DMS79 treated with DMSO at 0.1 percent for 48 hours (cell line): ENCODE results near the gene NAA80.
A peak's percentile ranks its signal among the peaks of the same experiment; 100 is the strongest.
"Not testable (repeated sequence)": the region's sequence is repeated elsewhere in the genome, so short reads cannot be mapped to it uniquely, and the experiment has no call there.

Source experiments
- DNase-seq: peaks from one replicate; lab custom pipeline; 2025; lab: John Stamatoyannopoulos, UW

NAA80 gene

GRCh38 chr3:50314816-50315215 lies 15.6 kb upstream of the NAA80 start:
- DNase-seq: no peak

DNA sequence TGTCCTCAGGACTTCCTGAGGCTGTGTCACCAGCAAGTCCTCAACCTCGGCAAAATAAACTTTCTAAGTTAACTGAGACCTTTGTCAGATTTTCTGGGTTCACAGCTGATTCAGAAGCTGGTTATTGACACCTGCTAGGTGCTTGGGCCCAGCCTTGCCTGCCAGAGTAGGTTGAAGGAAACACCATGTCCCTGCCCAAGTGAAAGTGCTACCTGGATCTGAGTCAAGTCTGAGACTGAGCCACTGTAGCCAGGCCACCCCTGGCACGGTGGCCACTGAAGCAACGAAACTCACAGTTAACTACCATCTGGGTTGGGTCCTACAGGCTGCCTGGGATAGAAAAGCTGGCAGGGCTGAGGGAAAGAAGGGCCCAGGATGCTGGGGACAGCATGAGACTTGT lies 15.1 kb upstream of the NAA80 start:
- no peak for DNase-seq

DNA sequence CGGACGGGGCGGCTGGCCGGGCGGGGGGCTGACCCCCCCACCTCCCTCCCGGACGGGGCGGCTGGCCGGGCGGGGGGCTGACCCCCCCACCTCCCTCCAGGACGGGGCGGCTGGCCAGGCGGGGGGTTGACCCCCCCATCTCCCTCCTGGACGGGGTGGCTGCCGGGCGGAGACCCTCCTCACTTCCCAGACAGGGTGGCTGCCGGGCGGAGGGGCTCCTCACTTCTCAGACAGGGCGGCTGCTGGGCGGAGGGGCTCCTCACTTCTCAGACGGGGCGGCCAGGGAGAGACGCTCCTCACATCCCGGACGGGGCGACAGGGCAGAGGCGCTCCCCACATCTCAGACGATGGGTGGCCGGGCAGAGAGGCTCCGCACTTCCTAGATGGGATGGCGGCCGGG lies 12.8 kb upstream of the NAA80 start:
- not testable (repeated sequence) for DNase-seq

DNA sequence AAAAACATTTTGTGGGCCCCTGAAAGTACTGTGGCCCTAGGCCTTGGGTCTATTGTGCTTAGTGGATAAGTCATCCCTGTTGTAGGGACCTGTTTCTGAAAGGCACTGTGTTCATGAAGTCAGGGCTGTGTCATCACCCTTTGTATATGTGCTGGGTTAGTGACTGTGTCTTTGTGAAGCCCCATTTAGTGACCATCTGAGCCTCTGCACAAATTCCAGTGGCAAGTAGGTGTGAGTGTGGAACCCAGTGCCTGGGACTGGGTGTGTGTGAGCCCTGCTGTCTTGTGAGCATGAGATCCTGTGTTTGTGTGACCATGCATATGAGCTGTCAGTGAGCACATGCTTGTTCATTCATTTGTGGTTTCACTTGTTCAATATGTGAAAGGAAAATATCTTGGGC lies 5.4 kb upstream of the NAA80 start:
- no peak for DNase-seq

DNA sequence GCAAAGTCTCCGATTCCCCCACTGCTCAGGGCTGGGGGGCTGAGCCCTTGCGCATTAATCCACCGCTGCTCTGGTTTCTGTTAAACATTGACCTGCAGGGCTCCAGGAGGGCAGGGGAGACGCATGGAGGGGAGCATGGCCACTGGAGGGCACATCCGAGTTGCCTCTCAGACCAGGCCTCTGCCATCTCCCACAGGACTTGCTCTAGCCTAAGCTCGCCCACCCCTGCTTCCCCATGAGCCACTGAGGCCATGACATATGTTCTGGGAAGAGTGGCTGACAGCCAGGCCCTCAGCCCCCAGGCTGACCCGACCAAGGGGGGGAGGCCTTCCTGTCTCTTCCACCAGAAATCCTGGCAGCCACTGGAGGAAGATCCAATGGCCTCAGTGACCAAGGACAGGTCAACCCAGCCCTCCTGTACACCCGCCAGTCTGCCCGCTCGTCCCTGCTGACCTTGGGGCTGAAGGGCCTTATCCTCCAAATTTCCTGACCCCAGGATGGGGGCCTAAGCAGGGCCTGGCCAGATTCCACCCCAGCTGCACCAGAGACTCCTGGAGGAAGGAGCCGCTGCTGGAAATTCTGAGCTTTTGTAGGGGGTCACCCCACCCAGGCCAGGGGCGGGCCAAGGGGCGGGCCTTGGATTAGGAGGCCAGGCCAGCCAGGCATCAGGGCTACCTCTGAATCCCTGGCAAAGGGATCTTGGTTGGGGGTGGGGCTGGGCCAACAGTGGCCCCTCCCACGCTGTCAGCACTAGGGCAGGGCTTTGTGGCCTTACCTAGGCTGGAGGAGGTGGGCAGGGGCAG lies 4.0 kb upstream of the NAA80 start, which contains the start of gene HYAL1:
Gene HYAL1 (minus strand): TSS at position 562 of the 803 bp plus-strand sequence. CDS start 618 bp downstream, outside the sequence.
- no peak for DNase-seq

DNA sequence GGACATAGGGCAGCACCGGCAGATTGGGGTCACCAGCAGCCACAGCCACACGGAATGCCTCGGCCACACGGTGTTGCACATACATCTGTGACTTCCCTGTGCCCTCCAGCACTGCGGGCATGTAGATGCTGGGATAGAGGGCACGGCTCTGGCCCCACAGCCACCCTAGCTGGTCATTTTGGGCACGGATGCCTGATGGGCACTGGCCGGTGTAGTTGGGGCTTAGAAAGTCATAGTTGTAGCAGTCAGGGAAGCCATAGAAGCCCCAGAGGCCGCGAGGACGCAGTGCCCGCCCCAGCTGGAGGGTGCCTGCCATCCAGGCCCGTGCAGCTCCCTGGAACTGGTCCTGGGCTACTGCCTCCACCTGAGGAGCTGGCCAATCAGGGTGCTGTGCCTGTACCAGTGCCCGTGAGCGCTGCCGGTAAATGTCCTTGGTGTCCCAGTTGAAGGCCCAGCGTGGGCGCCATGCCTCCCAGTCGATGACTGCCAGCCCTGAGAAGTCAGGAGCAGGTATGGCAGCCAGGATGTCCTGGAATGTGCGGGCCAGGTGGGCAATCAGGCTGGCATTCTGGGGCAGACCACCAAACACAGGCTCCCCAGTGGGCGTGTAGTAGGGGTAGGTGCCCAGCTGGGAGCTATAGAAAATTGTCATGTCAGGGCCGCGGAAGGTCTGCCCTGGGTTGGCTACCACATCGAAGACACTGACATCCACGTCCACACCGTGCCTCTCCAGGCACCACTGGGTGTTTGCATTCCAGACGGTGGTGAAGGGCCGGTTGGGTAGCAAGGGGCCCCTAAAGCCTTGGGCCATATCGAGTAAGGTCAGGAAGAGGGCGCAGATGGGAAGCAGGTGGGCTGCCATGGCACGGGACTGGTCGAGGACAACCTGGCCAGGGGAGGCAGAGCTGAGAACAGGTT lies 3.1 kb upstream of the NAA80 start:
- DNase-seq: no peak

DNA sequence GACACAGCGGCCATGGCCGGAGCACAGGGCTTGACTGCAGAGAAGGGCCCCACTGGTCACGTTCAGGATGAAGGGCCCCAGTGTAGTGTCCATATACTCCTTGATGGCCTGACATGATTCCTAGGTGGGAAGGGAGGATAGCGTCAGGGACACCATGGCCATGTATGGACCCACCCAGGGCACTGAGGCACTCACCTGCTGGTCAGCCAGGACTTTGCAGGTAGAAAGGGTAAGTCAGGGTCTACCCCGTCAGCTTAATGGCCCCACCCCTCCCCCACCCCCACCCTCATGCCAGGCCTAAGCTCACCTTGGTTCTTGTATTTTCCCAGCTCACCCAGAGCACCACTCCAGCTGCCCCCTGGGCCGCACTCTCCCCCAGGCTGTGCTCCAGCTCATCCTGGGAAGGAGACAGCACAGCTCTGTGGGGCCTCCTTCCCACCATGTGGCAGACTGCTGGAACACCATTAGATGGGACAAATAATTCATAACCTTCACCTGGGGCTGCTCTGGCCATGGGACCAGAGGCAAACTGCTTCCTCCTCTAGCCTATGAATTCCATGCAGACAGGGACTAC lies 1.6 kb upstream of the NAA80 start:
- DNase-seq: no peak

GRCh38 chr3:50299929-50300680 lies 900 bp upstream of the NAA80 start:
- no peak for DNase-seq

- DNase-seq: no peak
Observed at GRCh38 chr3:50299638-50299928, 378 bp upstream of the NAA80 start.

DNA sequence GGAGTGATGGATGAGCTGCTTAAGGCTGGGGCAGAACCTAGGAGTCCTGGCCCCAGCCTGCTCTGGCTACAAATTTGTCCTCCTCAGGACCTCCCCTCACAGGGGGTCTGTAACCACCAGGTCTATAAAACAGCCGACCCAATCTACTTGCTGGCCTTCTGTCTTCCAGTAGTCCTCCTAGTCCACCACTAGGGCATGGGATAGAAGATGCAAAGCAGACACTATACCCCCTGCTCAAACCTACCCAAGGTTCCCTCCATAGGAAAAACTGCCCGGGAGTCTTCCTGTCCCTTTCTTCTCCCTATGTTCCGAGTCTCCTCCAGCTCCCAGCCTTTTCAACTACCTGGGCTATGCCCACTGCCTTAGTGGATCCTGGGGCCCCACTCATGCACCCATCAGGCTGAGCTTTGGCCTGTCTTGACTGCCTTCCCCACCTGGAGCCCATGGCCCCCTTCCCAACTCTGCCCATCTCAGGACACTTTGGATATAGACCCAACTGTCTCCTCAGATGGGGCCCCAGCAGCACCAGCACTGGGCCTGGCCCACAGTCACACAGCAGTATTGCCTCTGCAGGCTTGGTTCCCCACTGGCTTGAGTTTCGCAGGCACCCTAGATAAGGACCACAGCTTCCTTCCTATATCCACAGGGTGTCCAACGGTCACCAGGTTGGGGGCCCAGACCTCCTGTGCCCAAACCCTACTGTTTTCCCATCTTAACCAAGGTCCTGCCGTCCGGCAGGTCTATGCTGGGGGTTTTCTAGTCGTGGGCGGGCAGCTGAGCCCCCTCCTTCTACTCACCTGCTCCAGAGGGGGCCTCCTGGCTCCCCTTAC lies 1.1 kb downstream of the NAA80 start:
- DNase-seq: no peak

- DNase-seq: no peak
Observed at GRCh38 chr3:50297384-50297775, 1.8 kb downstream of the NAA80 start.

DNA sequence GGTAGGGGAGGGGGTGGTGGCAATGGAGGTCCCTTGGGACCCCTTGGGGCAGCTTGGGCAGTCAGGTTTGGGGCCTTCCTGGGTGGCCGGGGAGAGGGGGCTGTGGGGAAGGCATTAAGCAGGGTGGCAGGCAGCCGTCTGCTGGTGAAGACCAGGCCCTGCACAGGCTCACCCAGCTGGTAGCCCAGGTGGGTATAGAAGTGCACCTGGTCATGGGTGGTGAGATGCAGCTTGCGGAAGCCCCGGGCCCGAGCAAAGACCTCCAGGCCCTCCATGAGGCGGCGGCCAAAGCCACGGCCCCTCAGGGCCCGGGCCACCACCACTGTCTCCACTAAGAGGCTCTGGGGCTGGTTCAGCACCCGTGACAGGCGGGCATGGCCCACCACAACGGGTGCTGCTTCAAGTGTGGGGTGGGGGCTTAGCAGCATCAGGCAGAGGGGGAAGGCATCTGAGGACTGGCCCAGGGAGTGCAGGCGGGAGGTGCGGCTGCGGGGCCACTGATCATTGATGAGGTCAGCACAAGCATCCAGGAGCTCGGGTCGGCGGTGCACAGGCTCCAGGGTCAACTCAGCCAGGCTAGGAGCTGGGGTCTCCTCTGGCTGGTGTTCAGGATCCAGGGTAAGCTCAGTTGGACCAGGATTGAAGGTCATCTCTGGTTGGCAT lies 2.4 kb downstream of the NAA80 start:
- no peak for DNase-seq

DNA sequence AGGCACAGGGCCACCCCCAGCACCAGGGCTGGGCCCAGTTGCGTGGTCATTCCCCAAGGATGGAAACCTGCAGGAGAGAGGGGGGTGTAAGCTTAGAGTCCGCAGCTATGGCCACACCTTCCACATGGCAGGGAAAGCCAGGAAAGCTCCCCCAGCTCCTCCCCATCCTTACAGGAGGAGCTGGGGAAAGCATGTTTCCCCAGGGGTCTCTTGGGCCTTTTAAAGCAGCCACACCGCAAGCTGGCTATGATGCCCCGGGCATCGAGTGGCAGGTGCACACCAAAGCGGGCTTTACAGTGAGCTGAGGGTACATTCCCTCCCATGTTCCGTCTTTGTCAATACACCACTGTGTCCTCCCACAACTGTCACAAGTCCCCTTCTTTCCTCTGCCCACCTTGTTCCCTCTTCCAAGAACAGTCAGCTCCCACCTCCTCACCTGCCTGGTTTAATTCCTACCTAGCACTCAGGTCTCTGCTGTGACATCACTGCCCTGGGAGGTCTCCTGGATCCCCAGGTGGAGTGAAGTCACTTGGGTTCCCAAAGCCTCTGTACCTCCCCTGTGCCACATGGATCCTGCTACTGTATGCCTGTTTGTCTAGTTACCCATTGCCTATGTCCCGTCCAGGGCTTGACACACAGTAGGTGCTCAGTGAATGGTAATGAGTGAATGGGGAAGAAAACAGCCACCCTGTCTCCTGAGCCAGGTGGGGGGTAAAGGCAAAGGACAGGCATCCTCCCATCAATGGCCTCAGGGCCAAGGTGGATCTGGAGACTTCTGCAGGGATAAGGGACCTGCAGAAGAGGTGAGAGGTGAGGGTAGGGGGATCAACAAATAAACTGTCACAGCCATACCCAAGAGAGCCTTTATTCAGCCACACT lies 3.4 kb downstream of the NAA80 start:
- DNase-seq: no peak

GRCh38 chr3:50294492-50295403 lies 4.5 kb downstream of the NAA80 start:
- DNase-seq: no peak

- no peak for DNase-seq
Observed at GRCh38 chr3:50294089-50294488, 5.1 kb downstream of the NAA80 start.

DNA sequence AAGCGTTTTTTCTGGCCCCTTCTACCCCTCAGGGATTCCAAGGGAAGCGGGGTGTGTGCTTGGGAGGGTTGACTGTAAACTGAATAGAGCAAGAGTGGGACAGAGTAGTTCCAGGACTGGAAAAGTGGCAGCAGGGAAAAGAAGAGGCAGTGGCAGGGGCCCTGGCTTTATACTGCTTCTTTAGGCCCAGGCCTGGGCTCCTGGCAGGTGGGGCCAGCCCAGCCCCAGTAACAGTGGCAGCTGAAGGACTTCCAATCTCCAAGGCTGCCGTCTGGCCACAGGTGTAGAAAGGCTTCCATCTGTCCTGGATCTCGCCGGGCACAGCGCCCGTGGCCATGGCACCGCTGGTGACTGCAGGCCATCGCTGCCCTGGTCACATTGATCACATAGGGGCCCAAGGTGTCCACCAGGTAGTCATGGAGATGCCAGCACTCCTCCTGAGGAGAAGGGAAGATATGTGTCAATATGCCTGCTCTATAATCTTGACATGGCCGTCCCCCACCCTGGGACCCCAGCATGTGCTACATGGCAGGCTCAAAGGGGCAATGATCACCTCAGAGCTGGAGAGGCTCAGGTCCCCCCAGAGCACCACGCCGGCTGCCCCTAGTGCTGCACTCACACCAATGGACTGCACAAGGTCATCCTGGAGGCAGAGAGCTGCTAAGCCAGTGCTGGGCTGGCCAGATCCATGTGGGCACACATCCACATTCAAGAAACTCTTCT lies 6.0 kb downstream of the NAA80 start:
- no peak for DNase-seq

DNA sequence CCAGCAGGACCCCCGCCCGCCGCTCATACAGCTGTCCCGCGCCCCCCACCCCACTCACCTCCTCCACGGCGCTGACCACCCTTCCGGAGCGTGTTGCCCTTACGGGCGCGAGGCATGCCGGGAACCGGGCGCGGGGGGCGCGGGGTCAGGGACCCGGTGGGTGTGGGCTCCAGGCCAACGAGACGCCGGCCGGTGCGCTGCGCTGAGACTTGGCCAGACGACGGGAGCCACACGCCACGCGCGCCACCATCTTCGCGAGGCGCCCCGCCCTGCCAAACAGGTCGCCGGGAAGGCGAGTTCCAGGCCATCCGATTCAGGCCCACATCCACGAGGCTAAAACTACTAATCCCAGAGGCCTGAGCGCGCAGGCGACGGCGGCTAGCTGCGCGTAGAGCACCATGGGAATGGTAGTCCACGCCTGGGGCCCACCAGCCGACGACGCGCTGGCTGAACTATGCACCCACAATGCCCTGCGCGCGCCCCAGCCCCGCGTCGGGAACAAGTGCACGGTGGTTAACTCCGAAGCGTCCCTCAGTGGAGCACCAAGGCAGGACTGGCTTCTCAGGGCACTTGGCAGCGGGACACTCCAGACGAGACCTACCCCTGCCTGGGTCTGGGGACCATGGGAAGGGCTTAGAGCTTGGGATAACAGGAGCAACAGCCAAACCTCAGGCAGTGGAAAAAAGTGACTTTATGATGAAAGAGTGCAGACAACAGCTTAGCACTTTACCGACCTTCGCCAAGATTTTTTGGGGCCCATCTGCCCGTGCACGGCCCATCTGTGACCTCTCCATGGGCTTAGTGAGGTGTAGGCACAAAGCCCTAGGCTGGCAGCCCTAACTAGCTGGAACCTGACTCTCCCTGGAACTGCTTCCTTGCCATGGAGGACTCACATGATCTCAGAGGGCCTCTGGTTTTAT lies 6.8 kb downstream of the NAA80 start, which contains the start of gene IFRD2:
Gene IFRD2 (minus strand): TSS at position 271 of the 920 bp plus-strand sequence. CDS start 155 bp downstream, at position 116.
- peak; percentile 85 for DNase-seq
